HG02840 (cell line): Measurements from ENCODE around the gene SLA2.
"Not testable (repeated sequence)": the region's sequence is repeated elsewhere in the genome, so short reads cannot be mapped to it uniquely, and the experiment has no call there.

Source experiments
- ATAC-seq: cut with Tn5 transposase; IDR thresholded peaks from one replicate; pipeline ENCODE4 v1.9.1; 2021; ENCODE audit warnings: mild to moderate bottlenecking, moderate library complexity, moderate number of reproducible peaks; ENCODE audit not compliant: unreplicated experiment, low FRiP score

The SLA2 gene

GRCh38 chr20:36614781-36615557, 31.0 kb downstream of the SLA2 start:
- no peak for ATAC-seq

- no peak for ATAC-seq
These were observed 32.0 kb downstream of the SLA2 start for GRCh38 chr20:36613974-36614373.

- ATAC-seq: no peak
These were observed 34.4 kb downstream of the SLA2 start for GRCh38 chr20:36611625-36612024.

- ATAC-seq: not testable (repeated sequence)
These were observed 37.6 kb downstream of the SLA2 start for GRCh38 chr20:36608388-36608728.

- no peak for ATAC-seq
These were observed 38.2 kb downstream of the SLA2 start for GRCh38 chr20:36607586-36608387.

GRCh38 chr20:36606158-36607066, 39.6 kb downstream of the SLA2 start:
- no peak for ATAC-seq

- ATAC-seq: peak; percentile 92
These were observed 40.4 kb downstream of the SLA2 start, which contains the start of gene RAB5IF for GRCh38 chr20:36605399-36606157. TSS of gene RAB5IF (plus strand) at chr20:36605779. CDS start at chr20:36605952, 173 bp downstream.

GRCh38 chr20:36604952-36605398, 41.0 kb downstream of the SLA2 start:
- peak; percentile 23 for ATAC-seq

GRCh38 chr20:36601540-36601939, 44.5 kb downstream of the SLA2 start:
- ATAC-seq: no peak

- ATAC-seq: no peak
These were observed 46.1 kb downstream of the SLA2 start for GRCh38 chr20:36599912-36600345.

GRCh38 chr20:36593347-36593929, 52.6 kb downstream of the SLA2 start:
- ATAC-seq: no peak

GRCh38 chr20:36591854-36592641, 53.9 kb downstream of the SLA2 start:
- ATAC-seq: no peak

GRCh38 chr20:36591281-36591680, 54.7 kb downstream of the SLA2 start:
- no peak for ATAC-seq

- no peak for ATAC-seq
These were observed 58.5 kb downstream of the SLA2 start for GRCh38 chr20:36587388-36588070.

- ATAC-seq: no peak
These were observed 60.4 kb downstream of the SLA2 start for GRCh38 chr20:36585410-36586125.

- ATAC-seq: no peak
These were observed 61.9 kb downstream of the SLA2 start for GRCh38 chr20:36584018-36584481.

- ATAC-seq: no peak
These were observed 63.2 kb downstream of the SLA2 start for GRCh38 chr20:36582821-36583220.
